CD4-positive, CD25-positive, alpha-beta regulatory T cell (primary cell): ENCODE data around the gene CPPED1. TPM values are rescaled to one million over a fixed set of nuclear protein-coding genes. Genes with fewer than 3 reads are reported as not detected.

ENCODE experiments used
- ATAC-seq, 2 donors: fragments of 150-1000 bp; cut with Tn5 transposase; one replicate each; pipeline ENCODE4 v1.10.0; 2021; ENCODE audit warnings: low read depth in 2 of 2, moderate number of reproducible peaks in 2 of 2, moderate library complexity in 1 of 2
- DNase-seq, 3 donors: peaks; one replicate each; pipeline versions ENCODE4 v3.0.0 to v3.0.0-alpha.2; 2012 to 2022; ENCODE audit warnings: mixed read lengths in 1 of 3
- H3K27ac ChIP-seq: one replicate; pipeline ENCODE4 v1.7.0; 2013; ENCODE audit warnings: mild to moderate bottlenecking, low read length; ENCODE audit not compliant: insufficient read depth, poor library complexity, severe bottlenecking
- H3K27me3 ChIP-seq: one replicate; pipeline ENCODE4 v1.7.0; 2013; ENCODE audit warnings: low read length; ENCODE audit not compliant: control insufficient read depth, insufficient read depth
- H3K36me3 ChIP-seq: one replicate; pipeline ENCODE4 v1.7.0; 2013; ENCODE audit warnings: mild to moderate bottlenecking, low read length, moderate library complexity; ENCODE audit not compliant: control insufficient read depth, insufficient read depth
- H3K4me1 ChIP-seq: 2 replicates; pipeline ENCODE4 v1.7.0; 2013; ENCODE audit warnings: mild to moderate bottlenecking, low read length; ENCODE audit not compliant: insufficient read depth, control insufficient read depth, poor library complexity, severe bottlenecking
- H3K4me3 ChIP-seq: one replicate; pipeline ENCODE4 v1.7.0; 2013; ENCODE audit warnings: low read depth, mild to moderate bottlenecking, low read length, moderate library complexity
- H3K9me3 ChIP-seq, 2 experiments: 1 replicate in 1 of 2; 2 replicates in 1 of 2; pipeline ENCODE4 v1.7.0; 2013; ENCODE audit warnings: low read length in 2 of 2, mild to moderate bottlenecking in 1 of 2, moderate library complexity in 1 of 2; ENCODE audit not compliant: control insufficient read depth in 2 of 2
- H3K27ac Mint-ChIP-seq, 3 donors: one replicate each; pipeline ENCODE4 v1.8.0; 2020 to 2022; ENCODE audit warnings: mild to moderate bottlenecking in 3 of 3, mixed read lengths in 3 of 3, moderate library complexity in 2 of 3
- H3K27me3 Mint-ChIP-seq: one replicate; pipeline ENCODE4 v1.8.0; 2022; ENCODE audit warnings: mild to moderate bottlenecking, mixed read lengths
- H3K36me3 Mint-ChIP-seq: one replicate; pipeline ENCODE4 v1.8.0; 2020; ENCODE audit warnings: mixed read lengths
- H3K4me1 Mint-ChIP-seq, 4 donors: one replicate each; pipeline ENCODE4 v1.8.0; 2020 to 2022; ENCODE audit warnings: mixed read lengths in 4 of 4, mild to moderate bottlenecking in 1 of 4
- H3K4me3 Mint-ChIP-seq, 4 donors: one replicate each; pipeline ENCODE4 v1.8.0; 2020 to 2022; ENCODE audit warnings: mild to moderate bottlenecking in 4 of 4, mixed read lengths in 4 of 4, moderate library complexity in 3 of 4
- H3K9me3 Mint-ChIP-seq, 7 donors: one replicate each; pipeline ENCODE4 v1.8.0; 2020 to 2022; ENCODE audit warnings: mixed read lengths in 7 of 7, mild to moderate bottlenecking in 3 of 7, moderate library complexity in 2 of 7
- polyA plus RNA-seq, 4 donors: library from polyadenylated mRNA; unstranded; fragments of 300-500 nt; fragmentation: Illumina TruSeq; gene quantifications; one replicate each; pipeline ENCODE4 v1.2.3, GENCODE V29; 2021
- total RNA-seq: library from RNA; stranded (reverse); gene quantifications from one replicate; pipeline ENCODE4 v1.2.3, GENCODE V29; 2022

Gene CPPED1
- total and polyA plus RNA-seq, 5 donors from 2014 or later, result 8.3 to 18.2 (median 10.1) TPM

DNA sequence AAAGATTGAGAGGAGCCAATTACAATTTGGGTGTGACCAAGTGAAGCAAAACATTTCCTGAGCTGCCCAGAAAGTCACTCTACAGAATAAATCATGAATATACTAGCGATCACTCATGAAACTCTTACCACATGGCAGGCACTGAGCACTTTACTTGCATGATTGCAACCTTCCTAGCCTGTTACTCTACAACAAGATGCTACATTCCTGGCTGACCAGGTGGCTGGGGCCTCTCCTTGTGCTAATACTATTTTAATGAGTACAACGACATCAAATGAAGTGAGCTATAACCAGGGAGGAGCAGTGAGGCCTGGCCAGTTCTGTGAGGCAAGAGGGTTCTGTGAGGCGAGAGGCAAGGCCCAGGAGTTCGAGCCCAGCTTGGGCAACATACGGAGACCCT, 75.2 kb downstream of the CPPED1 start:
- Mint-ChIP-seq H3K9me3 (peaks cover 0 to 22% (median 5%) of the 10 kb centered on the region in 7 donors), H3K4me3 (peak overlapping the region in 1 of 4 donors; percentile 18), H3K36me3 (peaks cover 26% of the 10 kb centered on the region), H3K27me3 (no peaks in the 10 kb centered on the region), H3K4me1 (peaks cover 2 to 20% (median 15%) of the 10 kb centered on the region in 4 donors), H3K27ac (no peak overlapping the region)
- Histone ChIP-seq H3K4me1 (peaks cover 12% of the 10 kb centered on the region), H3K27me3 (no peaks in the 10 kb centered on the region), H3K27ac (no peak overlapping the region), H3K4me3 (no peak overlapping the region), H3K36me3 (no peaks in the 10 kb centered on the region), H3K9me3 (peaks cover 11 to 18% of the 10 kb centered on the region in 2 experiments)
- DNase-seq (no peak), ATAC-seq (no peak)

DNA sequence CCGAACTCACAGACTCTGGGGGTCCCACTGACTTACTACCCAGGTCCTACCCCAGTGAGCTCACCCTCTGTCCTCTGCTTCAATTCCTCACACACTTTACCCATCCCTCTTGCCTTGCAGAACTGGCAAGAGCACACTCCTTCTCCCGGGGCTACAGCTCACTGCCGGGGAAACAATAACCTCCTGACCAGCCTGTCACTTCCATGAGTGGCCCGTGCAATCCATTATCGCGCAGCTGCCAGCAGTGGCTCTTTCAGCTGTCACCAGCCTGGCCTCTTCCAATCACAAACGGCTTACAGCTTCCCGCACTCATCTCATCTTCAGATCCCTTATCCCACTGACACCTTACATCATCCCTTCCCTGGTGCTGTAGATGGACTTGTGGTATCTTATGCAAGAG, 79.5 kb downstream of the CPPED1 start:
- Mint-ChIP-seq H3K27me3 (no peaks in the 10 kb centered on the region), H3K4me1 (peaks cover 2 to 8% (median 6%) of the 10 kb centered on the region in 4 donors), H3K4me3 (no peak overlapping the region), H3K27ac (no peak overlapping the region), H3K36me3 (peaks cover 10% of the 10 kb centered on the region), H3K9me3 (peaks cover 0 to 6% (median 0%) of the 10 kb centered on the region in 7 donors)
- peaks cover 6% of the 10 kb centered on the region for H3K4me1 ChIP-seq
- H3K9me3 ChIP-seq, result no peaks in the 10 kb centered on the region
- no peaks in the 10 kb centered on the region for H3K36me3 ChIP-seq
- H3K27me3 ChIP-seq, result no peaks in the 10 kb centered on the region
- no peak for DNase-seq
- H3K27ac ChIP-seq, result no peak overlapping the region
- no peak overlapping the region for H3K4me3 ChIP-seq
- ATAC-seq, result no peak

DNA sequence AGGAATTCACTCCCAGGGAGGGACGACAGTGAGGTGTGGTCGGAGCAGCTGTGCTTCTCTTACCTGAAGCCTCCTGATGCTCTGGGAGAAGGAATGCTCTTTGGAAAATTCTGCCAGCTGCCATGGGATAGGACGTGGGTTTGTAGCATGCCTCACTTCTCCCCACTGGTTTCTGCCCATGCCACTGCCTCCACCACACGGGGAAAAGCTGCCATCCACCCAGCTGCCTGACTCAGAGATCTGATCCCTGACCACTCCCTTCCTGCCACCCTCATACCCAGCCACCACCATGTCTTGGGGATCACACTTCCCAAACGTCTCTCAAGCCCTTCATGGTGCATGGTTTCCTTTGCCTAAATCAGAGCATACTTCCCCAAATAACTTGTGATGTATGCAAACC, 80.0 kb downstream of the CPPED1 start:
- H3K36me3 Mint-ChIP-seq, result peaks cover 13% of the 10 kb centered on the region
- H3K27ac Mint-ChIP-seq, result no peak overlapping the region
- H3K27me3 Mint-ChIP-seq, result no peaks in the 10 kb centered on the region
- H3K27me3 ChIP-seq, result no peaks in the 10 kb centered on the region
- peaks cover 0 to 6% (median 0%) of the 10 kb centered on the region in 7 donors for H3K9me3 Mint-ChIP-seq
- no peaks in the 10 kb centered on the region for H3K36me3 ChIP-seq
- ATAC-seq (no peak), DNase-seq (no peak)
- H3K4me1 ChIP-seq, result peaks cover 1% of the 10 kb centered on the region
- H3K27ac ChIP-seq, result no peak overlapping the region
- H3K9me3 ChIP-seq, result no peaks in the 10 kb centered on the region
- H3K4me3 Mint-ChIP-seq, result no peak overlapping the region
- peaks cover 0 to 6% (median 2%) of the 10 kb centered on the region in 4 donors for H3K4me1 Mint-ChIP-seq
- no peak overlapping the region for H3K4me3 ChIP-seq

DNA sequence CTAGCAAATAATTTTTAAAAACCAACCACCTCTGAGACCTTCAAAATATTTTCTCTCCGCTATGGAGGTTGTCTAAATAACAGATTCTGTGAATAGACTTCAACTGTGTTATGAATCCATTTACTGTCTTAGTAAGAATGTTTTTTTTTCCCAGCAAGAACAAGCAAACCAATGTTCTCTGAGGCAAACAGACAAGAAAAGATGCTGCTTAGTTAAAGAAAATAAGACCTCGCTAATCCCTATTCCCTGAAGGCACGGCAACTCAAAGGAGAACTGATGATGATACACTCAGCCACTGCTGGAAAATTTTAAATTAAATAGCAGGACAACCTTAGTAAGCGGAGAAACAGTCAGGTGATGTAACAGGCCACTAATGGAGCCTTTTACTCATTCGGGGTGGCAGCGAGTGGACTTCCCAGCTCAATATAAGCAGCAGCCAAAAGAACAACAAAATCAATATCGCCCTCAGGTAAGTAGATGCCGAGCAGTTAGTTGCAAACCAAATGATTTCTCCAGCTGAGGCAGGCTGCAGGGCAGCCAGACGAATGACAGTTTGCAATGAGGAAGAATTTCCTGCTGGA, 81.8 kb downstream of the CPPED1 start:
- Histone ChIP-seq H3K36me3 (no peaks in the 10 kb centered on the region), H3K27me3 (no peaks in the 10 kb centered on the region), H3K9me3 (no peaks in the 10 kb centered on the region), H3K4me1 (no peaks in the 10 kb centered on the region), H3K27ac (no peak overlapping the region), H3K4me3 (no peak overlapping the region)
- Mint-ChIP-seq H3K36me3 (peaks cover 16% of the 10 kb centered on the region), H3K27me3 (no peaks in the 10 kb centered on the region), H3K27ac (no peak overlapping the region), H3K9me3 (peaks cover 0 to 6% (median 0%) of the 10 kb centered on the region in 7 donors), H3K4me1 (no peaks in the 10 kb centered on the region), H3K4me3 (no peak overlapping the region)
- DNase-seq (no peak), ATAC-seq (no peak)

DNA sequence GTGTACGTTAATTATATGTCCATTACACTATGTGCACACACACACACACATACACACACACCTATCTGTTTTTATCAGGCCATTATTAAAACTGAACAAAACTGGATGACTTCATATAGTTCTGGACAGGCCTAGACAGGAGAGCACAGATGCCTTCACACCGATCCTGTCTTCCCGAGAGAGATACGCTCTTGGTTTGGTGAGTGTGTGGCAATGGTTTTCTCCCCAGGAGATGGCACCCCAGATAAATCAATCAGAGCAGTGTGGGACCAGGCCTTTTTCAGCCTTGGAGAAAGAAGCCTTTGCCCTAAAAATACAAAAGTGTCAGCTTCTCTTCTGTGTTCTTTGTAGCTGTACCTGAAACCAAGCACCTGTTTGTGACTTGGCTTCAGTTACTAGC, 83.7 kb downstream of the CPPED1 start:
- Histone ChIP-seq H3K27me3 (no peaks in the 10 kb centered on the region), H3K4me1 (no peaks in the 10 kb centered on the region), H3K27ac (no peak overlapping the region), H3K36me3 (no peaks in the 10 kb centered on the region), H3K4me3 (no peak overlapping the region), H3K9me3 (peaks cover 0 to 3% of the 10 kb centered on the region in 2 experiments)
- Mint-ChIP-seq H3K9me3 (peaks cover 0 to 7% (median 3%) of the 10 kb centered on the region in 7 donors), H3K4me1 (no peaks in the 10 kb centered on the region), H3K27ac (no peak overlapping the region), H3K27me3 (no peaks in the 10 kb centered on the region), H3K36me3 (peaks cover 10% of the 10 kb centered on the region), H3K4me3 (no peak overlapping the region)
- no peak for DNase-seq
- ATAC-seq, result no peak

GRCh38 chr16:12716658-12717057, 87.0 kb downstream of the CPPED1 start:
- Histone ChIP-seq H3K27ac (no peak overlapping the region), H3K4me3 (no peak overlapping the region), H3K9me3 (peaks cover 0 to 5% of the 10 kb centered on the region in 2 experiments), H3K36me3 (no peaks in the 10 kb centered on the region), H3K27me3 (no peaks in the 10 kb centered on the region), H3K4me1 (no peaks in the 10 kb centered on the region)
- Mint-ChIP-seq H3K27me3 (no peaks in the 10 kb centered on the region), H3K27ac (no peak overlapping the region), H3K4me3 (no peak overlapping the region), H3K36me3 (peaks cover 15% of the 10 kb centered on the region), H3K9me3 (peaks cover 0 to 16% (median 2%) of the 10 kb centered on the region in 7 donors), H3K4me1 (no peaks in the 10 kb centered on the region)
- ATAC-seq (no peak), DNase-seq (no peak)

- H3K27ac ChIP-seq, result no peak overlapping the region
- no peak overlapping the region for H3K4me3 ChIP-seq
- no peak for DNase-seq
- peaks cover 0 to under 1% of the 10 kb centered on the region in 2 experiments for H3K9me3 ChIP-seq
- Mint-ChIP-seq H3K4me3 (no peak overlapping the region), H3K9me3 (peaks cover 0 to 7% (median 1%) of the 10 kb centered on the region in 7 donors), H3K27ac (no peak overlapping the region), H3K36me3 (peaks cover 9% of the 10 kb centered on the region), H3K4me1 (peaks cover 0 to 2% (median 0%) of the 10 kb centered on the region in 4 donors), H3K27me3 (no peaks in the 10 kb centered on the region)
- no peak for ATAC-seq
- H3K27me3 ChIP-seq, result no peaks in the 10 kb centered on the region
- no peaks in the 10 kb centered on the region for H3K4me1 ChIP-seq
- H3K36me3 ChIP-seq, result peaks cover 3% of the 10 kb centered on the region
Observed at GRCh38 chr16:12709807-12710206, 93.9 kb downstream of the CPPED1 start.

- H3K4me3 Mint-ChIP-seq, result no peak overlapping the region
- H3K27me3 Mint-ChIP-seq, result no peaks in the 10 kb centered on the region
- peaks cover 0 to 2% (median 0%) of the 10 kb centered on the region in 4 donors for H3K4me1 Mint-ChIP-seq
- peaks cover 13% of the 10 kb centered on the region for H3K36me3 Mint-ChIP-seq
- DNase-seq, result no peak
- H3K9me3 ChIP-seq, result no peaks in the 10 kb centered on the region
- peaks cover 0 to 3% (median 0%) of the 10 kb centered on the region in 7 donors for H3K9me3 Mint-ChIP-seq
- H3K27ac Mint-ChIP-seq, result no peak overlapping the region
- ATAC-seq, result no peak
- H3K4me3 ChIP-seq, result no peak overlapping the region
- H3K27me3 ChIP-seq, result no peaks in the 10 kb centered on the region
- no peaks in the 10 kb centered on the region for H3K4me1 ChIP-seq
- peaks cover 3% of the 10 kb centered on the region for H3K36me3 ChIP-seq
- H3K27ac ChIP-seq, result no peak overlapping the region
Observed at GRCh38 chr16:12708266-12708665, 95.4 kb downstream of the CPPED1 start.
